ENCODE results near the gene ITCH.
A peak's percentile ranks its signal among the peaks of the same experiment; 100 is the strongest.

DNA sequence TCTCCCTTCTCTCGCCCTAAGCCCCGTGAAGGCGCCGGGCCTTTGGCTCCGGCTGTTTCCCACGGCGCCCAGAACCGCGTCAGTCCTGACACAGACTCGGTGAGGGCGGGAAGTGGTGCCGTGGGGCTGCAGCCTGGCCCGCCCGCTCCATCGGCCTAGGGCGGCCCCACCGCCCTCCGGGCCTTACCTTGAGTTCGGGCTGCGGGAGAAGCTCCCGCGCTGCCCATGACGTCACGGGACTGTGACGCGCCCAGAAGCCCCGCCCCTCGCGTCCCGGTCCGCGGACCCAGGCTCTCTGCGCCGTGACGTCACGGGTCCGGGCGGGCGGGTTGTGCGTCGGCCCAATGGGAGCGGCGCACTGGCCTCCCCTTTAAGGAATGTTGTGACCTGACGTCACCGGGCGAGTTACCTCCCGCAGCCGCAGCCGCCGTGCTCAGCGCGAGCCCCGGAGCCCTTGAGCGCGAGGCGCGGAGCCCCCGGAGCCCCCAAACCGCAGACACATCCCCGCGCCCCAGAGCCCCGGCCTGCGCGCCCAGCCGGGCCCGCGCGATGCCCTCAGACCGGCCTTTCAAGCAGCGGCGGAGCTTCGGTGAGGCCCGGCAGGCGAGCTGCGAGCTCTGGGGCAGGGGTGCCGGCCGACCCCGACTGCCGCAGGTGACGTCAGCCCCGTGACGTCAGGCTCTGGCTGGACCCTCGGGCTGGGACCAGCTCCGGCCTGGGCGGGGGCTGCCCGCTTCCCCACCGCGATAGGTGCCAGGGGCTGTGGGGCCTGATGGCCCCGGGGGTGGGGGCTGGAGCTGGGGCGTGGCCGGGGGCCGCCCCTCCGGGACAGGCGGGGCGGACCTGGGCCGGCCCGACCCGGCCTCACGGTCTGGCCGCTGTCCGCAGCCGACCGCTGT lies 195.5 kb downstream of the ITCH start, which contains the start of gene MAP1LC3A:
- TF ChIP-seq POLR2AphosphoS5 (IDR thresholded peaks at IDR 0.05): peak; percentile 44 to 75 (median 71)
- TF ChIP-seq, protein P1, sequence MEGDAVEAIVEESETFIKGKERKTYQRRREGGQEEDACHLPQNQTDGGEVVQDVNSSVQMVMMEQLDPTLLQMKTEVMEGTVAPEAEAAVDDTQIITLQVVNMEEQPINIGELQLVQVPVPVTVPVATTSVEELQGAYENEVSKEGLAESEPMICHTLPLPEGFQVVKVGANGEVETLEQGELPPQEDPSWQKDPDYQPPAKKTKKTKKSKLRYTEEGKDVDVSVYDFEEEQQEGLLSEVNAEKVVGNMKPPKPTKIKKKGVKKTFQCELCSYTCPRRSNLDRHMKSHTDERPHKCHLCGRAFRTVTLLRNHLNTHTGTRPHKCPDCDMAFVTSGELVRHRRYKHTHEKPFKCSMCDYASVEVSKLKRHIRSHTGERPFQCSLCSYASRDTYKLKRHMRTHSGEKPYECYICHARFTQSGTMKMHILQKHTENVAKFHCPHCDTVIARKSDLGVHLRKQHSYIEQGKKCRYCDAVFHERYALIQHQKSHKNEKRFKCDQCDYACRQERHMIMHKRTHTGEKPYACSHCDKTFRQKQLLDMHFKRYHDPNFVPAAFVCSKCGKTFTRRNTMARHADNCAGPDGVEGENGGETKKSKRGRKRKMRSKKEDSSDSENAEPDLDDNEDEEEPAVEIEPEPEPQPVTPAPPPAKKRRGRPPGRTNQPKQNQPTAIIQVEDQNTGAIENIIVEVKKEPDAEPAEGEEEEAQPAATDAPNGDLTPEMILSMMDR (IDR thresholded peaks at IDR 0.05): no peak
- no peak for TF ChIP-seq EP300 (IDR thresholded peaks at IDR 0.05; ENCODE audit: low read depth)

All from transverse colon (tissue), 4 donors.